ENCODE results near the gene RGS16. TPM values are rescaled to one million over a fixed set of nuclear protein-coding genes. Genes with fewer than 3 reads are reported as not detected.
"Not testable (repeated sequence)": the region's sequence is repeated elsewhere in the genome, so short reads cannot be mapped to it uniquely, and the experiment has no call there.

RGS16 gene
- total and polyA plus RNA-seq, 5 experiments from 2014 or later, result 0.41 to 0.49 TPM; not detected in 3

- POLR2A ChIA-PET, result no interaction called here
- ATAC-seq, result no peak
- Mint-ChIP-seq H3K27me3 (peaks cover 0 to 46% (median 11%) of the 10 kb centered on the region in 5 donors), H3K36me3 (no peaks in the 10 kb centered on the region), H3K9me3 (no peaks in the 10 kb centered on the region), H3K4me1 (peaks cover 0 to 11% (median 1%) of the 10 kb centered on the region in 4 donors), H3K27ac (no peak overlapping the region), H3K4me3 (no peak overlapping the region)
- DNase-seq, result no peak
Observed at GRCh38 chr1:182637769-182638168, 33.6 kb upstream of the RGS16 start.

GRCh38 chr1:182635871-182636270, 31.7 kb upstream of the RGS16 start:
- Mint-ChIP-seq H3K36me3 (no peaks in the 10 kb centered on the region), H3K4me1 (peaks cover 4 to 20% (median 6%) of the 10 kb centered on the region in 4 donors), H3K27me3 (peaks cover 4 to 56% (median 17%) of the 10 kb centered on the region in 5 donors), H3K9me3 (no peaks in the 10 kb centered on the region), H3K4me3 (no peak overlapping the region), H3K27ac (no peak overlapping the region)
- POLR2A ChIA-PET, result no interaction called here
- no peak for ATAC-seq
- no peak for DNase-seq

- Mint-ChIP-seq H3K4me3 (no peak overlapping the region), H3K27me3 (peaks cover 4 to 66% (median 18%) of the 10 kb centered on the region in 5 donors), H3K36me3 (no peaks in the 10 kb centered on the region), H3K9me3 (no peaks in the 10 kb centered on the region), H3K4me1 (peaks cover 8 to 31% (median 17%) of the 10 kb centered on the region in 4 donors), H3K27ac (no peak overlapping the region)
- DNase-seq (no peak), ATAC-seq (no peak)
- POLR2A ChIA-PET, result no interaction called here
Observed at GRCh38 chr1:182634306-182635072, 30.3 kb upstream of the RGS16 start.

- no peak for ATAC-seq
- DNase-seq, result no peak
- Mint-ChIP-seq H3K4me3 (no peak overlapping the region), H3K27ac (no peak overlapping the region), H3K4me1 (peaks cover 9 to 37% (median 21%) of the 10 kb centered on the region in 4 donors), H3K27me3 (peaks cover 4 to 66% (median 18%) of the 10 kb centered on the region in 5 donors), H3K36me3 (no peaks in the 10 kb centered on the region), H3K9me3 (no peaks in the 10 kb centered on the region)
- POLR2A ChIA-PET, result no interaction called here
Observed at GRCh38 chr1:182633657-182634281, 29.6 kb upstream of the RGS16 start.

- Mint-ChIP-seq H3K4me3 (no peak overlapping the region), H3K9me3 (no peaks in the 10 kb centered on the region), H3K4me1 (peaks cover 9 to 37% (median 21%) of the 10 kb centered on the region in 4 donors), H3K27ac (no peak overlapping the region), H3K36me3 (no peaks in the 10 kb centered on the region), H3K27me3 (peaks cover 4 to 66% (median 18%) of the 10 kb centered on the region in 5 donors)
- ATAC-seq, result no peak
- DNase-seq, result no peak
- POLR2A ChIA-PET, result no interaction called here
Observed at GRCh38 chr1:182633031-182633430, 28.8 kb upstream of the RGS16 start.

- DNase-seq, POLR2A ChIA-PET, ATAC-seq, H3K9me3 Mint-ChIP-seq, H3K36me3 Mint-ChIP-seq, H3K27ac Mint-ChIP-seq: not testable (repeated sequence)
- peaks cover 9 to 37% (median 21%) of the 10 kb centered on the region in 4 donors for H3K4me1 Mint-ChIP-seq
- peak overlapping the region in 3 of 10 donors; percentile 5 to 38 (median 29) for H3K4me3 Mint-ChIP-seq
- peaks cover 4 to 62% (median 18%) of the 10 kb centered on the region in 5 donors for H3K27me3 Mint-ChIP-seq
Observed at GRCh38 chr1:182632441-182632857, 28.3 kb upstream of the RGS16 start.

GRCh38 chr1:182631954-182632353, 27.8 kb upstream of the RGS16 start:
- Mint-ChIP-seq H3K9me3 (no peaks in the 10 kb centered on the region), H3K27ac (peak overlapping the region in 1 of 10 donors; percentile 2), H3K36me3 (no peaks in the 10 kb centered on the region), H3K4me3 (no peak overlapping the region), H3K27me3 (peaks cover 4 to 62% (median 18%) of the 10 kb centered on the region in 5 donors), H3K4me1 (peaks cover 9 to 37% (median 21%) of the 10 kb centered on the region in 4 donors)
- ATAC-seq (no peak), DNase-seq (no peak)
- POLR2A ChIA-PET, result no interaction called here

- Mint-ChIP-seq H3K4me3 (no peak overlapping the region), H3K9me3 (no peaks in the 10 kb centered on the region), H3K36me3 (no peaks in the 10 kb centered on the region), H3K4me1 (peaks cover 9 to 37% (median 21%) of the 10 kb centered on the region in 4 donors), H3K27me3 (peaks cover 5 to 66% (median 18%) of the 10 kb centered on the region in 5 donors), H3K27ac (no peak overlapping the region)
- DNase-seq, result no peak
- ATAC-seq, result no peak
- POLR2A ChIA-PET, result interaction anchor here (1.3 kb wide), 1 partner anchor 15 kb away, joined by 3 read pairs; no protein-coding TSS in a partner anchor
Observed at GRCh38 chr1:182631053-182631677, 27.0 kb upstream of the RGS16 start.

GRCh38 chr1:182630586-182630985, 26.4 kb upstream of the RGS16 start:
- Mint-ChIP-seq H3K4me1 (peaks cover 9 to 37% (median 21%) of the 10 kb centered on the region in 4 donors), H3K27me3 (peaks cover 5 to 60% (median 18%) of the 10 kb centered on the region in 5 donors), H3K9me3 (no peaks in the 10 kb centered on the region), H3K27ac (no peak overlapping the region), H3K36me3 (no peaks in the 10 kb centered on the region), H3K4me3 (peak overlapping the region in 1 of 10 donors; percentile 18)
- no peak for ATAC-seq
- no peak for DNase-seq
- POLR2A ChIA-PET, result interaction anchor here (1.2 to 1.3 kb wide), 2 partner anchors 10 to 14 kb away, joined by 3 read pairs; no protein-coding TSS in a partner anchor

- Mint-ChIP-seq H3K9me3 (no peaks in the 10 kb centered on the region), H3K27ac (peak overlapping the region in 2 of 10 donors; percentile 36 to 46)
Observed at GRCh38 chr1:182629499-182630096, 25.4 kb upstream of the RGS16 start.

GRCh38 chr1:182629080-182629479, 24.9 kb upstream of the RGS16 start:
- no peaks in the 10 kb centered on the region for H3K36me3 Mint-ChIP-seq
- no peak for DNase-seq
- H3K9me3 Mint-ChIP-seq, result no peaks in the 10 kb centered on the region
- peaks cover 5 to 45% (median 15%) of the 10 kb centered on the region in 5 donors for H3K27me3 Mint-ChIP-seq
- POLR2A ChIA-PET, result no interaction called here
- peaks cover 9 to 39% (median 24%) of the 10 kb centered on the region in 4 donors for H3K4me1 Mint-ChIP-seq
- no peak overlapping the region for H3K4me3 Mint-ChIP-seq
- no peak for ATAC-seq
- no peak overlapping the region for H3K27ac Mint-ChIP-seq

More at GRCh38 chr1:182629499-182630096, 25.4 kb upstream of the RGS16 start:
- Mint-ChIP-seq H3K4me3 (peak overlapping the region in 1 of 10 donors; percentile 37), H3K36me3 (no peaks in the 10 kb centered on the region), H3K4me1 (peaks cover 9 to 40% (median 22%) of the 10 kb centered on the region in 4 donors), H3K27me3 (peaks cover 5 to 50% (median 18%) of the 10 kb centered on the region in 5 donors)
- POLR2A ChIA-PET, result interaction anchor here (1.2 to 1.3 kb wide), 2 partner anchors 9 to 13 kb away, joined by 3 read pairs; no protein-coding TSS in a partner anchor
- DNase-seq (peak in 3 of 10 donors; percentile 13 to 56 (median 13)), ATAC-seq (peak; percentile 66 to 80)

GRCh38 chr1:182628657-182629056, 24.5 kb upstream of the RGS16 start:
- Mint-ChIP-seq H3K4me3 (no peak overlapping the region), H3K27ac (no peak overlapping the region), H3K4me1 (peaks cover 9 to 36% (median 24%) of the 10 kb centered on the region in 4 donors), H3K27me3 (peaks cover 5 to 41% (median 11%) of the 10 kb centered on the region in 5 donors), H3K9me3 (no peaks in the 10 kb centered on the region), H3K36me3 (no peaks in the 10 kb centered on the region)
- DNase-seq (no peak), ATAC-seq (no peak)
- POLR2A ChIA-PET, result no interaction called here
